Neural crest cell (in vitro differentiated cells): Measurements from ENCODE around the gene RASGRF2. TPM values are rescaled to one million over a fixed set of nuclear protein-coding genes. Genes with fewer than 3 reads are reported as not detected.
"Not testable (repeated sequence)": the region's sequence is repeated elsewhere in the genome, so short reads cannot be mapped to it uniquely, and the experiment has no call there.

Experiments
- DNase-seq: peaks from one replicate; pipeline ENCODE4 v3.0.0; 2021; ENCODE audit warnings: low read depth, mixed read lengths, low spot score
- H3K27ac Mint-ChIP-seq: one replicate; pipeline ENCODE4 v1.8.0; 2021; ENCODE audit warnings: mild to moderate bottlenecking, mixed read lengths; ENCODE audit not compliant: unreplicated experiment
- H3K27me3 Mint-ChIP-seq: 2 replicates; pipeline ENCODE4 v1.8.0; 2021; ENCODE audit warnings: low read depth, mild to moderate bottlenecking, mixed read lengths
- H3K36me3 Mint-ChIP-seq: 2 replicates; pipeline ENCODE4 v1.8.0; 2021; ENCODE audit warnings: low read depth, mild to moderate bottlenecking, mixed read lengths
- H3K4me1 Mint-ChIP-seq: 2 replicates; pipeline ENCODE4 v1.8.0; 2021; ENCODE audit warnings: mixed read lengths
- H3K4me3 Mint-ChIP-seq: one replicate; pipeline ENCODE4 v1.8.0; 2021; ENCODE audit warnings: mild to moderate bottlenecking, mixed read lengths
- H3K9me3 Mint-ChIP-seq: 2 replicates; pipeline ENCODE4 v1.8.0; 2021; ENCODE audit warnings: mixed read lengths
- CTCF ChIP-seq: fragments of 200-600 bp; sonication (generic); conservative IDR thresholded peaks from 2 replicates; pipeline ENCODE4 v1.5.0; 2021; ENCODE audit warnings: antibody characterized with exemption, mild to moderate bottlenecking
- total RNA-seq: library from RNA; stranded (reverse); gene quantifications from 2 replicates; pipeline ENCODE4 v1.2.1, GENCODE V29; 2021

Gene RASGRF2
- total RNA-seq, 1 donor from 2014 or later, result 0.19 TPM

- TF ChIP-seq CTCF, result no peak
- no peak overlapping the region for H3K4me3 Mint-ChIP-seq
- no peak for DNase-seq
- no peaks in the 10 kb centered on the region for H3K9me3 Mint-ChIP-seq
- H3K27me3 Mint-ChIP-seq, result peaks cover 7% of the 10 kb centered on the region
- no peaks in the 10 kb centered on the region for H3K36me3 Mint-ChIP-seq
- H3K27ac Mint-ChIP-seq, result no peak overlapping the region
- H3K4me1 Mint-ChIP-seq, result no peaks in the 10 kb centered on the region
Measured at GRCh38 chr5:81021486-81021885, 61.3 kb downstream of the RASGRF2 start.

DNA sequence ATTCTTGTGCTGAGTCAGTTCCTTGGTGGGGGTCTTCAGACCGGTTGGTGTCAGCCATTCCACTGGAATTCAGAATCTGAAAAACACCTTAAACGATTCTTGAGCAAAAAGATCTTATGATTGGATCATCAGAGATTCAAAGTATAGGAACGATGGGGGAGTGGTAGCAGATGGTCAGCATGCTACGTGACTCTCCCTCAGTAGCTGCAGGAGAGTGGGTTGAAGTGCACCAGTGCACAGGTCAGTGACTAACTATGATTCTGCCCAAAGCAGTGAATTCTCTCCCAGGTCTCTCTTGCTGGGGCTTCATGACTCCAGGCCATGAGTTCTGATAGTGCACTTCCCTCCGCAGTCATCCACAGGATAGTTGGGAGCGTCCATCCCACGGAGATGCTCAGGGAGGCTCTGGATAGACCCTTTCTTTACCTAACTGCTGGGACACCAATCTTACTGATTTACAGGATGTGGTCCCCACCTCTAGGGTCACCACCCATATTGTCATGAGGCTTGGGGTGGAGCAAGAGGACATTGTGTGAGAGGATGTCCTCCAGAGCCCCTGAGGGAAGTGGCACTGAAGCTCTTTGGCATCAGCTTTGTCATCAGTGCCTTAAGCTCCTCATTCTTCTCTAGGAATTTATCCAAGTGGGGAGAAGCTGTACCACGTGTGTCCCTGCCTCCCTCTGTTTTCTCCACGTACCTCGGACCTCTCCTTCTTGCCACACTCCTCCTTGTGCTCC, 62.0 kb downstream of the RASGRF2 start:
- Mint-ChIP-seq H3K4me1 (no peaks in the 10 kb centered on the region), H3K4me3 (no peak overlapping the region), H3K27me3 (peaks cover 7% of the 10 kb centered on the region), H3K27ac (no peak overlapping the region), H3K9me3 (no peaks in the 10 kb centered on the region), H3K36me3 (no peaks in the 10 kb centered on the region)
- DNase-seq, result no peak
- no peak for TF ChIP-seq CTCF

GRCh38 chr5:81022688-81023084, 62.5 kb downstream of the RASGRF2 start:
- H3K9me3 Mint-ChIP-seq, result peaks cover 2% of the 10 kb centered on the region
- peaks cover 7% of the 10 kb centered on the region for H3K27me3 Mint-ChIP-seq
- DNase-seq, result no peak
- no peaks in the 10 kb centered on the region for H3K4me1 Mint-ChIP-seq
- peaks cover 1% of the 10 kb centered on the region for H3K36me3 Mint-ChIP-seq
- no peak for TF ChIP-seq CTCF
- H3K27ac Mint-ChIP-seq, result no peak overlapping the region
- H3K4me3 Mint-ChIP-seq, result no peak overlapping the region

GRCh38 chr5:81023261-81023970, 63.3 kb downstream of the RASGRF2 start:
- Mint-ChIP-seq H3K36me3 (peaks cover 3% of the 10 kb centered on the region), H3K4me3 (no peak overlapping the region), H3K9me3 (peaks cover 3% of the 10 kb centered on the region), H3K4me1 (no peaks in the 10 kb centered on the region), H3K27me3 (peaks cover 7% of the 10 kb centered on the region), H3K27ac (no peak overlapping the region)
- no peak for TF ChIP-seq CTCF
- no peak for DNase-seq

DNA sequence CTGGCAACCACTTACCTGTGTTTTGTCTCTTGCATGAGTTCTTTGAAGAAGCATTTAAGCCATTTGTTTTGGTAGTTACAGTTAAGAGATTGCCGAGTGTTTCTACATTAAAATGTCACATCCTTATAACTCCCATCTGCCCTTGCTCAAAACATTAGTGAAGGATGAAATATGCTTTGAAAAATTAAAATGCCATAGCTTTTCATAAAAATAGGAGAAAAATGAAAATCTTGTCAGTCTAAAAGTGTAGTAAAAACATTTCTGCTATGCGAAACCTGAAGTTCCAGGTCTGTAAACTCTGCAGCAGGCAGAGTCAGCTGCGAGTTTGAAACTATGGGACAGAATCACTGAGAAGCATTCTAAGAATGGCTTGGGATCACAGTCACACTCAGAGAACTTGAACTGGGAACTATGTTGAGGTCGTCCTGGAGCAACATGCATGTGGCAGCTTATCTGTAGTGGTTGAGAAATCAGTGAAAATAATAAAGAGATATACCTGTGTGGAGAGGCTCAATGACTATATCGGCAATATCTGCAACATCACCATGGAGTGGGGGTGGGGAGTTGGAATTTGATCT, 67.4 kb downstream of the RASGRF2 start:
- Mint-ChIP-seq H3K36me3 (peaks cover 14% of the 10 kb centered on the region), H3K9me3 (peaks cover 17% of the 10 kb centered on the region), H3K4me1 (no peaks in the 10 kb centered on the region), H3K27me3 (peaks cover 2% of the 10 kb centered on the region), H3K27ac (no peak overlapping the region), H3K4me3 (no peak overlapping the region)
- TF ChIP-seq CTCF, result no peak
- DNase-seq, result no peak

GRCh38 chr5:81028888-81029287, 68.7 kb downstream of the RASGRF2 start:
- not testable (repeated sequence) for H3K27me3 Mint-ChIP-seq, H3K4me3 Mint-ChIP-seq, H3K4me1 Mint-ChIP-seq, DNase-seq, H3K27ac Mint-ChIP-seq
- H3K36me3 Mint-ChIP-seq, result peaks cover 14% of the 10 kb centered on the region
- H3K9me3 Mint-ChIP-seq, result peaks cover 17% of the 10 kb centered on the region

DNA sequence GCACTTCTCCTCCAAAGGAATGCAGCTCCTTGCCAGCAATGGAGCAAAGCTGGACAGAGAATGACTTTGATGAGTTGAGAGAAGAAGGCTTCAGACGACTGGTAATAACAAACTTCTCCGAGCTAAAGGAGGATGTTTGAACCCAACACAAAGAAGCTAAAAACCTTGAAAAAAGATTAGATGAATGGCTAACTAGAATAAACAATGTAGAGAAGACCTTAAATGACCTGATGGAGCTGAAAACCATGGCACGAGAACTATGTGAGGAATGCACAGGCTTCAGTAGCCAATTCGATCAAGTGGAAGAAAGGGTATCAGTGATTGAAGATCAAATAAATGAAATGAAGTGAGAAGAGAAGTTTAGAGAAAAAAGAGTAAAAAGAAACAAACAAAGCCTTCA, 69.6 kb downstream of the RASGRF2 start:
- H3K4me3 Mint-ChIP-seq, H3K4me1 Mint-ChIP-seq, H3K27ac Mint-ChIP-seq, H3K27me3 Mint-ChIP-seq, DNase-seq: not testable (repeated sequence)
- H3K36me3 Mint-ChIP-seq, result peaks cover 14% of the 10 kb centered on the region
- peaks cover 17% of the 10 kb centered on the region for H3K9me3 Mint-ChIP-seq

- not testable (repeated sequence) for H3K27ac Mint-ChIP-seq, DNase-seq, H3K27me3 Mint-ChIP-seq, H3K4me3 Mint-ChIP-seq, H3K4me1 Mint-ChIP-seq
- H3K9me3 Mint-ChIP-seq, result peaks cover 17% of the 10 kb centered on the region
- H3K36me3 Mint-ChIP-seq, result peaks cover 14% of the 10 kb centered on the region
Measured at GRCh38 chr5:81030236-81031034, 70.3 kb downstream of the RASGRF2 start.
